BE2C (cell line): ENCODE data around the gene ZNF697.

Experiments used
- DNase-seq: peaks from one replicate; pipeline ENCODE4 v3.0.0-alpha.2; 2020
- H3K27me3 ChIP-seq: fragments of 250-450 bp; sonication (Bioruptor Pico); 2 replicates; pipeline ENCODE4 v1.5.1; 2020; ENCODE audit warnings: mild to moderate bottlenecking
- H3K36me3 ChIP-seq: fragments of 250-450 bp; sonication (Bioruptor Pico); 2 replicates; pipeline ENCODE4 v1.5.1; 2020; ENCODE audit warnings: mild to moderate bottlenecking
- H3K4me1 ChIP-seq: fragments of 250-450 bp; sonication (Bioruptor Pico); 2 replicates; pipeline ENCODE4 v1.5.1; 2020
- H3K4me3 ChIP-seq: 2 replicates; pipeline ENCODE4 v1.5.1; 2011; ENCODE audit warnings: low read depth, low read length
- H3K9me3 ChIP-seq: fragments of 250-450 bp; sonication (Bioruptor Pico); 2 replicates; pipeline ENCODE4 v1.5.1; 2020
- TF ChIP-seq, protein P1 (sequence below): IDR thresholded peaks from 2 replicates; pipeline ENCODE4 v1.5.1; 2012; ENCODE audit warnings: mild to moderate bottlenecking, low read depth, low read length

ZNF697 gene

DNA sequence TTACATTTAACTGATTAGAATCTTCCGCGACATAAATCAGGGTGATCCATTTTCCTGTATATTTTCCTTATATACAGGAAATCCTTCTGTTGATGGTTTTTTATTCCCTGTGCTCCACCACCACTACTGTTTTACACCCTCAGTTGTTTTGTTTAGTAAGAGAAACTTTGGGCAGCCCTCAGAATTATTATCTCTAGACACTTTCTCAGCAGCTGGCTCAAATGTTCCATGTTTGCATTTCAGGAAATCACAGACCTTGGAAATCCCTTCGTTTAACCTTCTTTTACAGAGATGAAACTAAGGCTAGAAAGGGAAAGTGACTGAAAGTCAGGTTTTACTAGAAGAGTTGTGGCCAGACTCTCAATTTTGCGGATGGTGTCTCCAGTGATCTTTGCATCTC, 15.2 kb downstream of the ZNF697 start:
- DNase-seq: no peak
- H3K9me3 ChIP-seq: no peaks in the 10 kb centered on the region
- TF ChIP-seq, protein P1, sequence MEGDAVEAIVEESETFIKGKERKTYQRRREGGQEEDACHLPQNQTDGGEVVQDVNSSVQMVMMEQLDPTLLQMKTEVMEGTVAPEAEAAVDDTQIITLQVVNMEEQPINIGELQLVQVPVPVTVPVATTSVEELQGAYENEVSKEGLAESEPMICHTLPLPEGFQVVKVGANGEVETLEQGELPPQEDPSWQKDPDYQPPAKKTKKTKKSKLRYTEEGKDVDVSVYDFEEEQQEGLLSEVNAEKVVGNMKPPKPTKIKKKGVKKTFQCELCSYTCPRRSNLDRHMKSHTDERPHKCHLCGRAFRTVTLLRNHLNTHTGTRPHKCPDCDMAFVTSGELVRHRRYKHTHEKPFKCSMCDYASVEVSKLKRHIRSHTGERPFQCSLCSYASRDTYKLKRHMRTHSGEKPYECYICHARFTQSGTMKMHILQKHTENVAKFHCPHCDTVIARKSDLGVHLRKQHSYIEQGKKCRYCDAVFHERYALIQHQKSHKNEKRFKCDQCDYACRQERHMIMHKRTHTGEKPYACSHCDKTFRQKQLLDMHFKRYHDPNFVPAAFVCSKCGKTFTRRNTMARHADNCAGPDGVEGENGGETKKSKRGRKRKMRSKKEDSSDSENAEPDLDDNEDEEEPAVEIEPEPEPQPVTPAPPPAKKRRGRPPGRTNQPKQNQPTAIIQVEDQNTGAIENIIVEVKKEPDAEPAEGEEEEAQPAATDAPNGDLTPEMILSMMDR: no peak
- H3K4me3 ChIP-seq: no peak overlapping the region
- H3K36me3 ChIP-seq: no peaks in the 10 kb centered on the region
- H3K4me1 ChIP-seq: peaks cover 19% of the 10 kb centered on the region
- no peaks in the 10 kb centered on the region for H3K27me3 ChIP-seq

DNA sequence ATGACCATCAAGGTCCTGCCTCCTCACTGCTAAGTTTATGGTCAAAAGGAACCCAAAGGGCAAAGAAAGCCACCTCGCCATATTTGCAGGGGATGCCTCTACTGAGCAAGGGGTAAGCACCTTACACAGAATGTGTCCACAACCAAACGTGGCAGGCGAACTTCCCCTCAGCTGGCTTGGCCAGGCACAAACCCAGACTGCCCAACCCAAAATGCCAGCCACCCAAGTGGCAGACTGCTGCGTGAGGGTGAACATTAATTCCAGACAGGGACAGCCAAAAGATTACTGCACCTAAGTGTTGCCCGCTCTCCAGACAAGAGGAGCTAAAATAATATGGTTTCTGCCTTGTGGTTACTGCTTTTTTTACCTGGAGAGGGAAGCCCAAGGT, 16.0 kb downstream of the ZNF697 start:
- H3K9me3 ChIP-seq: no peaks in the 10 kb centered on the region
- H3K4me1 ChIP-seq: peaks cover 19% of the 10 kb centered on the region
- peak overlapping the region; percentile 51 for H3K4me3 ChIP-seq
- no peak for DNase-seq
- H3K27me3 ChIP-seq: no peaks in the 10 kb centered on the region
- H3K36me3 ChIP-seq: no peaks in the 10 kb centered on the region
- TF ChIP-seq, protein P1: no peak

DNA sequence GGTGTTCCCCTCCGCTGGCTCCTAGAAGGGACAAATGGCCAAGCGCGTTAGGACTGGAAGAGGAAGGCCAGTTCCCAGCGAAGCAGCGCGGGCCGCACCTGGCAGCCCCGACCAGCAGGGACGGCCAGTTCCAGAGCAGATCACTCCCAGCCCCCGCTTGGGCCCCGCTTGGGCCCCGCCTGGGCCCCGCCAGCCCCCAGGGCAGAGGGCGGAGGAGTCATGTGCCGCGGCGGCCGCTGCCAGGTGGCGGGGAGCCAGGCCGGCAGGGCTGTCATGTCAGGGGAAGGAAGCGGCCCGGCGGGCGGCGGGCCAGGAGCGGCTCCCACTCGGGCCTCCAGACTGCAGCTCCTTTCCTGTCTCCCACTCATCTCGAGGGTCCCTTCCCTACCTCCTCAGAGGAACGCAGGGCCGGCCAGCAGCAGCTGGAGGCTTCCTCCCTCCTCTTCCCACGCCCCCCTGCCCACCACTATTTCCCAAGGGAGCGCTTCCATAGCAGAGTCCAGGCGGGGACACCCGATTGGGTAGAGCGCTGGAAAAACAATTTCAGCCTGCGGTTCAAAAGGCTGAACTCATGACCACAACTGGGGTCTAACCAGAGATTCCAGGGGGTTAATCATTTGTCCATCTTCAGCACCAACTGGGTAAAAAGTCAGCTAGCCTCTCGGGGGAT, 16.5 kb downstream of the ZNF697 start:
- H3K36me3 ChIP-seq: no peaks in the 10 kb centered on the region
- no peaks in the 10 kb centered on the region for H3K9me3 ChIP-seq
- DNase-seq: peak; percentile 93
- H3K4me3 ChIP-seq: peak overlapping the region; percentile 51
- no peaks in the 10 kb centered on the region for H3K27me3 ChIP-seq
- peaks cover 19% of the 10 kb centered on the region for H3K4me1 ChIP-seq
- TF ChIP-seq, protein P1: no peak

DNA sequence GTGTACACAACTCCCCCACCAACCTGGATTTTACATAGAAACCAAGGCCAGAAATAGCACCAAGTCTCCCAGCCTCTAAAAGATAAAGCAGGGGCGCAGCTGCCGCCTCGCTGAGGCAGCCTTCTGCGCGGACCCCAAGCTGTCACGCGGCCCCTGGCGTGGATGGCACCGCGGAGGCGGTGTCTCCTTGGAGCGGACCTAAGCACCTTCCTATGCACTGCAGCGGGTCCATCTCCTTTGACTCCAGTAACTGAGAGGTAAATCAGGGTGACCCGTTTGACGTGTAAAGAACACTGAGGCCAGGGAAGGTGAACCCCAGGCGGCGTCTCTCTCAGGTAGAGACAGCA, 17.0 kb downstream of the ZNF697 start:
- DNase-seq: no peak

DNA sequence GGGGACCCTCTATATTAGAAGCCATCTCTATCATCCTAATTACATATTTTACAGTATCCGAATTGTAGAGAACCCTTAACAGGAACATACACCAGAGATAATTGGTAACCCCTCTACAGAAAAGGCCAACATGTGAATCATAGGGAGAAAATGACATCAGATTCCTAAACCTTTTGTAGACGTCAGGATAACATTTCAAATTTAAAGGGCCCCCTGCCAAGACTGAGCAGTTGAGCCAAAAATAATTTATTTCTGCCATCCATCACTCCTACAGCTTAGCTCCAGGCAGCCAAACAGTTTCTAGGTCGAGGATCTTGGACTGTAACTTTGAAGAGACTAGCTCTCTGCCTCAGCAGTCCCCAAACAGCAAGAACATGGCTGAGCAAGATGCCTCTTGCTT, 21.2 kb downstream of the ZNF697 start:
- TF ChIP-seq, protein P1: no peak
- DNase-seq: no peak
- Histone ChIP-seq H3K4me1 (peaks cover 5% of the 10 kb centered on the region), H3K4me3 (no peak overlapping the region), H3K36me3 (no peaks in the 10 kb centered on the region; the same call in 1 of the 2 replicates), H3K9me3 (no peaks in the 10 kb centered on the region), H3K27me3 (no peaks in the 10 kb centered on the region)

More for the DNA sequence above, 17.0 kb downstream of the ZNF697 start:
- H3K4me3 ChIP-seq: peak overlapping the region; percentile 51
- peaks cover 19% of the 10 kb centered on the region for H3K4me1 ChIP-seq
- H3K27me3 ChIP-seq: no peaks in the 10 kb centered on the region
- no peaks in the 10 kb centered on the region; the same call in 1 of the 2 replicates for H3K36me3 ChIP-seq
- H3K9me3 ChIP-seq: no peaks in the 10 kb centered on the region
- TF ChIP-seq, protein P1: no peak

DNA sequence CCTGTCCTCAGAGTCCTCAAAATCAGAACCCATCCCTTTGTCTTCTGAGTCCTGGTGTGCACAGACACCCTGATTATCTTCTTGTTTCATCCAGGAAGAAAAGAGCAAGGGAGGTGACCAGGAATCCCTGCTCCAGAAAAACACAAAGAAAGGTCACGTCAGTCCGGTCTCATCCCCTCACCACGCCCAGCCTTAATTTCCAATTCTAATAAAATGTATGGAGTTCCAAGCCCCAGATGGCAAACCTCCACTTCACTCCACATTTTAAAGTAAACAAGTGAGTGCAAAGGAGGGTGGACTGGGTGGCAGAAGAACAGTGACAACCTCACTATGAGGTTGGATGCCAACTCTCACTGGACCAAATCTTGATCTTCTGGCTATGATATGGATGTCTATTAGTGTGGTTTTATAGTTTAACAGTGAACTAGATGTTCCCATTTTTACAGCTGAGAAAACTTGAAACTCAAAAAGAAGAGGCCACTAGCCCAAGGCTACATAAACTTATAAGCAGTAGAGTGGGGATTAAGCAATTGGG, 22.0 kb downstream of the ZNF697 start:
- Histone ChIP-seq H3K4me3 (no peak overlapping the region), H3K9me3 (no peaks in the 10 kb centered on the region), H3K36me3 (no peaks in the 10 kb centered on the region; the same call in 1 of the 2 replicates), H3K27me3 (no peaks in the 10 kb centered on the region), H3K4me1 (peaks cover 2% of the 10 kb centered on the region)
- no peak for DNase-seq
- TF ChIP-seq, protein P1: no peak
